ENCODE data around the gene PTX4.

DNA sequence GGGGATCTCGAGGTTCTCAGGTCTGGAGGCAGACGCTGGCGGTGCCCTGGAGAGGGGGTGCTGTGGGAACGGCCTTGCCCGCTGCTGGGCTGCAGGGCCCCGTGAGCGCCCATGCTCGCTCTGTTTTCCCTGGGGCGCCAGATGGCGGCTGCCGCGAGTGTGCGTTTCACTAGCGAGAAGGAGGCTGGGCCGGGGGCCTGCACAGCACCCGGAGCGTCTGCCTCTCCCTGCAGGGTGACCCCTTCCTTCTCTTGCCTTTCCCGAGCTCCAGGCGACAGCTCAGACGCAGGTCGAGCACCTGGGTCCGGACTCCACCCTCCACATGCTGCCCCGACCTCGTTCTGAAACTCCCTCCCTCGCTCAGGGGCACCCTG is 7.1 kb upstream of the PTX4 start:
- TF ChIP-seq EZH2phosphoT487 (IDR thresholded peaks at IDR 0.05; ENCODE audit: borderline replicate concordance) = no peak
- TF ChIP-seq, protein P1, sequence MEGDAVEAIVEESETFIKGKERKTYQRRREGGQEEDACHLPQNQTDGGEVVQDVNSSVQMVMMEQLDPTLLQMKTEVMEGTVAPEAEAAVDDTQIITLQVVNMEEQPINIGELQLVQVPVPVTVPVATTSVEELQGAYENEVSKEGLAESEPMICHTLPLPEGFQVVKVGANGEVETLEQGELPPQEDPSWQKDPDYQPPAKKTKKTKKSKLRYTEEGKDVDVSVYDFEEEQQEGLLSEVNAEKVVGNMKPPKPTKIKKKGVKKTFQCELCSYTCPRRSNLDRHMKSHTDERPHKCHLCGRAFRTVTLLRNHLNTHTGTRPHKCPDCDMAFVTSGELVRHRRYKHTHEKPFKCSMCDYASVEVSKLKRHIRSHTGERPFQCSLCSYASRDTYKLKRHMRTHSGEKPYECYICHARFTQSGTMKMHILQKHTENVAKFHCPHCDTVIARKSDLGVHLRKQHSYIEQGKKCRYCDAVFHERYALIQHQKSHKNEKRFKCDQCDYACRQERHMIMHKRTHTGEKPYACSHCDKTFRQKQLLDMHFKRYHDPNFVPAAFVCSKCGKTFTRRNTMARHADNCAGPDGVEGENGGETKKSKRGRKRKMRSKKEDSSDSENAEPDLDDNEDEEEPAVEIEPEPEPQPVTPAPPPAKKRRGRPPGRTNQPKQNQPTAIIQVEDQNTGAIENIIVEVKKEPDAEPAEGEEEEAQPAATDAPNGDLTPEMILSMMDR (conservative IDR thresholded peaks at IDR 0.05; ENCODE audit: low read length) = no peak
